NCI-H2196 treated with DMSO at 0.1 percent for 48 hours (cell line): ENCODE results near the gene MOB3B.
"Not testable (repeated sequence)": the region's sequence is repeated elsewhere in the genome, so short reads cannot be mapped to it uniquely, and the experiment has no call there.

ENCODE experiments used
- DNase-seq: peaks from one replicate; lab custom pipeline; 2025; ENCODE audit not compliant: unreplicated experiment; lab: John Stamatoyannopoulos, UW

Gene MOB3B

GRCh38 chr9:27451207-27451797, 78.3 kb downstream of the MOB3B start:
- no peak for DNase-seq

GRCh38 chr9:27450752-27451151, 78.9 kb downstream of the MOB3B start:
- DNase-seq, result no peak

- not testable (repeated sequence) for DNase-seq
These were observed 81.3 kb downstream of the MOB3B start for GRCh38 chr9:27448356-27448755.

GRCh38 chr9:27447031-27447683, 82.5 kb downstream of the MOB3B start:
- no peak for DNase-seq

- no peak for DNase-seq
These were observed 83.9 kb downstream of the MOB3B start for GRCh38 chr9:27445688-27446087.

- DNase-seq, result no peak
These were observed 84.5 kb downstream of the MOB3B start for GRCh38 chr9:27445057-27445595.

- no peak for DNase-seq
These were observed 87.2 kb downstream of the MOB3B start for GRCh38 chr9:27442464-27442863.

GRCh38 chr9:27441741-27442070, 87.9 kb downstream of the MOB3B start:
- no peak for DNase-seq

- DNase-seq, result no peak
These were observed 88.5 kb downstream of the MOB3B start for GRCh38 chr9:27440888-27441740.

GRCh38 chr9:27438522-27438921, 91.1 kb downstream of the MOB3B start:
- no peak for DNase-seq

GRCh38 chr9:27437652-27438373, 91.8 kb downstream of the MOB3B start:
- no peak for DNase-seq

- DNase-seq, result no peak
These were observed 93.4 kb downstream of the MOB3B start for GRCh38 chr9:27436234-27436633.

GRCh38 chr9:27433631-27434325, 95.8 kb downstream of the MOB3B start:
- DNase-seq, result no peak

GRCh38 chr9:27432308-27432707, 97.3 kb downstream of the MOB3B start:
- no peak for DNase-seq

GRCh38 chr9:27431543-27432147, 98.0 kb downstream of the MOB3B start:
- DNase-seq, result no peak

- no peak for DNase-seq
These were observed 98.7 kb downstream of the MOB3B start for GRCh38 chr9:27430750-27431535.

- DNase-seq, result no peak
These were observed 99.7 kb downstream of the MOB3B start for GRCh38 chr9:27429917-27430316.

- DNase-seq, result no peak
These were observed 100.2 kb downstream of the MOB3B start for GRCh38 chr9:27429436-27429835.

GRCh38 chr9:27428551-27428950, 101.1 kb downstream of the MOB3B start:
- DNase-seq, result no peak

GRCh38 chr9:27427272-27427643, 102.4 kb downstream of the MOB3B start:
- DNase-seq, result no peak
